Tibial nerve (tissue), 4 donors: Measurements from ENCODE around the gene CTTNBP2. TPM values are rescaled to one million over a fixed set of nuclear protein-coding genes. Genes with fewer than 3 reads are reported as not detected.

Source experiments
- DNase-seq, 2 donors: peaks; one replicate each; pipeline ENCODE4 v3.0.0-alpha.2; 2019; ENCODE audit warnings: low spot score in 2 of 2
- H3K27ac ChIP-seq, 4 donors: fragments of 200-600 bp; sonication (generic) in 3 of 4; one replicate each; pipeline ENCODE4 v1.5.1; 2017 to 2019; ENCODE audit warnings: mild to moderate bottlenecking in 1 of 4
- H3K27me3 ChIP-seq, 2 donors: fragments of 200-600 bp; sonication (generic) in 1 of 2; one replicate each; pipeline versions ENCODE4 v1.5.1 to v1.6.0; 2017 to 2019
- H3K36me3 ChIP-seq, 3 donors: fragments of 200-600 bp; sonication (generic); one replicate each; pipeline ENCODE4 v1.5.1; 2018 to 2019
- H3K4me1 ChIP-seq, 4 donors: fragments of 200-600 bp; sonication (generic) in 3 of 4; one replicate each; pipeline ENCODE4 v1.5.1; 2017 to 2019
- H3K4me3 ChIP-seq, 4 donors: fragments of 200-600 bp; sonication (generic) in 3 of 4; one replicate each; pipeline ENCODE4 v1.5.1; 2017 to 2019; ENCODE audit warnings: mild to moderate bottlenecking in 1 of 4, moderate library complexity in 1 of 4
- H3K9me3 ChIP-seq, 4 donors: fragments of 200-600 bp; sonication (generic) in 3 of 4; one replicate each; pipeline ENCODE4 v1.5.1; 2017 to 2019
- EP300 ChIP-seq, 2 donors: sonication (generic); formaldehyde crosslinking; IDR thresholded peaks; one replicate each; pipeline ENCODE4 v1.6.1; 2017; ENCODE audit warnings: antibody characterized with exemption in 2 of 2, mild to moderate bottlenecking in 1 of 2
- POLR2A ChIP-seq, 2 donors: fragments of 450-650 bp; IDR thresholded peaks; one replicate each; pipeline ENCODE4 v1.6.1; 2017; ENCODE audit warnings: antibody characterized with exemption in 2 of 2, mild to moderate bottlenecking in 2 of 2, moderate library complexity in 2 of 2
- WGBS, 2 donors: methylation state at CpG; one replicate each; pipeline ENCODE4 v1.1.5; 2018; 5-methylcytosine and 5-hydroxymethylcytosine counted together
- total RNA-seq, 4 donors: library from RNA; depleted of rRNA; stranded (reverse); fragments of >200 nt; gene quantifications; one replicate each; pipeline ENCODE4 v1.1.0, GENCODE V29; 2016
- TF ChIP-seq, protein P1 (sequence below), 5 experiments: fragments of 200-600 bp in 3 of 5; fragments of 450-650 bp in 2 of 5; sonication (generic) in 3 of 5; IDR thresholded peaks; one replicate each; pipeline ENCODE4 v1.5.1; 2016 to 2019; ENCODE audit warnings: antibody characterized with exemption in 5 of 5, mild to moderate bottlenecking in 3 of 5, moderate library complexity in 2 of 5

CTTNBP2 gene
- total RNA-seq, 4 donors from 2014 or later: 12.9 to 19.3 (median 17.1) TPM

DNA sequence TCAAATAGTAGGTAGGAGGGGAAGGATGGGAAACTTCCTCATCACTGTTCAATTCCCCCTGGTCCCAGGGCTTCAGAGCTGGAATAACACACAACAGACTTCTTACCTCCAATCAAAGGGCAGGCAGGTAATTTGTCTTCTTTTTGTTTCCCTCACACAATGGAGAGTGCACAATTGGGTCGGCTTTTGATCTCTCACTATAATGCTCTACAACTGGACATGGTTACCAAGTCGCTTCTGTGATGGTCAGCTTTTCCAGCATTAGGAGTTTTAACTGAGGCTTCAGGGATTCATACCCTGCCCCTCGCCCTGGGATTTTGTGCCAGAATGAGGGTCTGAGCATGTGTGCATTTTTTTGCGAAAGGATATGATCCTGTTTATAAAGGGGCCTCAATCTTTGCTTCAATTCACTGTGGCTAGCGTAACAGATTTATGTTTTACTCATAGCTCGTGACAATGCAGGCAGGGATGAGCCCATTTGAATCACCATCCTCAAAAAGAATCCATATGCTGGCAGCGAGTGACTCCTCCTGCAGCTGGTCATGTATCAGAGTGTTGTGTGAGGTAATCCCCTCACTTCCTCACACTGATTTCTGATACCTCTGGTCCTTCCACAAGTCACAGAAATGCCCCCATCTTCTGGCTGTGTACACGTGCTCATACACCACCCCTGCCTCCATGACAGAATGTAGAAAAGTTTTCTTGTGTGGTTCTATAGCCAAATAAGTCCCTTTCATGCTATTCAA is 189.6 kb downstream of the CTTNBP2 start:
- WGBS, 2 donors: 73 to 77% methylated on average over 8 of the region's 8 CpGs
- no peaks in the 10 kb centered on the region for H3K27me3 ChIP-seq
- H3K4me3 ChIP-seq: no peak overlapping the region
- no peak for TF ChIP-seq EP300 (IDR thresholded peaks at IDR 0.05)
- TF ChIP-seq, protein P1, sequence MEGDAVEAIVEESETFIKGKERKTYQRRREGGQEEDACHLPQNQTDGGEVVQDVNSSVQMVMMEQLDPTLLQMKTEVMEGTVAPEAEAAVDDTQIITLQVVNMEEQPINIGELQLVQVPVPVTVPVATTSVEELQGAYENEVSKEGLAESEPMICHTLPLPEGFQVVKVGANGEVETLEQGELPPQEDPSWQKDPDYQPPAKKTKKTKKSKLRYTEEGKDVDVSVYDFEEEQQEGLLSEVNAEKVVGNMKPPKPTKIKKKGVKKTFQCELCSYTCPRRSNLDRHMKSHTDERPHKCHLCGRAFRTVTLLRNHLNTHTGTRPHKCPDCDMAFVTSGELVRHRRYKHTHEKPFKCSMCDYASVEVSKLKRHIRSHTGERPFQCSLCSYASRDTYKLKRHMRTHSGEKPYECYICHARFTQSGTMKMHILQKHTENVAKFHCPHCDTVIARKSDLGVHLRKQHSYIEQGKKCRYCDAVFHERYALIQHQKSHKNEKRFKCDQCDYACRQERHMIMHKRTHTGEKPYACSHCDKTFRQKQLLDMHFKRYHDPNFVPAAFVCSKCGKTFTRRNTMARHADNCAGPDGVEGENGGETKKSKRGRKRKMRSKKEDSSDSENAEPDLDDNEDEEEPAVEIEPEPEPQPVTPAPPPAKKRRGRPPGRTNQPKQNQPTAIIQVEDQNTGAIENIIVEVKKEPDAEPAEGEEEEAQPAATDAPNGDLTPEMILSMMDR (IDR thresholded peaks at IDR 0.05): no peak
- no peak overlapping the region for H3K27ac ChIP-seq
- H3K36me3 ChIP-seq: no peaks in the 10 kb centered on the region
- no peaks in the 10 kb centered on the region for H3K9me3 ChIP-seq
- no peaks in the 10 kb centered on the region for H3K4me1 ChIP-seq
- no peak for DNase-seq

DNA sequence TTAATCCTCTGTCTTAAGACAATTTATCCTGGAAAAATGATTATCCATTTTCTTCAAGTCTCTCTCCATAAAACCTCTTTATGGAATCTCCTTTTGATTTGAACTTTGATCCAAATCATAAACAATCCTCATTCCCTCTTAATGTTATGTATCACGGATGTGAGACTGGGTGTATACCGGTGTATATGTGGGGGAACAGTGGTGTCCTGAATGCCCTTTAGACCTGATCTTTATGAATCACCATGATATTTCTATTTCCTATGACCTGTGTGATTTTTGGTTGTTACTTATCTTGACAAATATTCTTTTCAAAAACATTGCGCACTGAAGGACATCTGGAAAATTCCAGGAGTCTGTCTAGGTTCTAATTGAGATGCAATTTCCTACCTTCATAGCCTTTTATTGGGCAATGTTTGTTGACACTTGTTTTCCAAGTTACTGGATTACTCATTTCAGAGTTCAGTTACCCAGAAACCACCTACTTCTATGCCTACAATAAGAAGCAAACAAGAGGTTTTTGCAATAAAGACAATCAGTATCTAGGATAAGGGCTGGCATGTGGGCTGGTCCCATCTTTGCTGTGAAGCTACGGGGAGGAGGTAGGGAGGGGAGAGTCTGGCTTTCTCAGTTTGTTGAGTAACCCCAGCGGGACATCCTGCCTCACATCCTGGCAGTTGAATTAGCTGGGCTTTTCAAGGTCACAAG is 190.4 kb downstream of the CTTNBP2 start:
- no peak overlapping the region for H3K4me3 ChIP-seq
- H3K36me3 ChIP-seq: no peaks in the 10 kb centered on the region
- H3K9me3 ChIP-seq: no peaks in the 10 kb centered on the region
- no peak for TF ChIP-seq POLR2A (IDR thresholded peaks at IDR 0.05)
- no peak for TF ChIP-seq EP300 (IDR thresholded peaks at IDR 0.05)
- TF ChIP-seq, protein P1 (IDR thresholded peaks at IDR 0.05): no peak
- WGBS, 2 donors: 67 to 71% methylated on average over 5 of the region's 5 CpGs
- no peaks in the 10 kb centered on the region for H3K4me1 ChIP-seq
- no peak for DNase-seq
- H3K27ac ChIP-seq: no peak overlapping the region
- H3K27me3 ChIP-seq: no peaks in the 10 kb centered on the region

DNA sequence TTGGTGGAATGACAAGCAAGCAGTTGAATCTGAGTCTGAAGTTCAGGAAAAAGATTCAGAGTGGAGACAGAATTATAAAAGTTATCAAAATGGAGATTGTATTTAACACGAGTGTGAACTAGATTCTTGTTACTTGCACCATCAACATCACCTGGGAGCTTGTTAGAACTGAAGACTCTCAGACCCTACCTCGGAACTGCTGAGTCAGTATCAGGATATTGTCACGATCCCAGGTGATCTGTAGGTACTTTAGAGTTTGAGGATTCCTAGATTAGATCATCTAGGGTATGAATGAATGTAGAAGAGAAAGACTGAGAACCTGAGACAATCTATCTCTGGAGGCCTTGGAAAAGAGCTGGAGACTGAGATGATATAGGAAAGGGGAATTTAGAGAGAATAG is 194.1 kb downstream of the CTTNBP2 start:
- TF ChIP-seq POLR2A (IDR thresholded peaks at IDR 0.05): no peak
- TF ChIP-seq, protein P1 (IDR thresholded peaks at IDR 0.05): no peak
- TF ChIP-seq EP300 (IDR thresholded peaks at IDR 0.05): no peak
- WGBS, 2 donors: 84 to 87% methylated on average over 3 of the region's 3 CpGs
- DNase-seq: no peak
- H3K4me1 ChIP-seq: no peaks in the 10 kb centered on the region
- H3K27me3 ChIP-seq: no peaks in the 10 kb centered on the region
- no peak overlapping the region for H3K4me3 ChIP-seq
- H3K27ac ChIP-seq: no peak overlapping the region
- H3K36me3 ChIP-seq: no peaks in the 10 kb centered on the region
- no peaks in the 10 kb centered on the region for H3K9me3 ChIP-seq

DNA sequence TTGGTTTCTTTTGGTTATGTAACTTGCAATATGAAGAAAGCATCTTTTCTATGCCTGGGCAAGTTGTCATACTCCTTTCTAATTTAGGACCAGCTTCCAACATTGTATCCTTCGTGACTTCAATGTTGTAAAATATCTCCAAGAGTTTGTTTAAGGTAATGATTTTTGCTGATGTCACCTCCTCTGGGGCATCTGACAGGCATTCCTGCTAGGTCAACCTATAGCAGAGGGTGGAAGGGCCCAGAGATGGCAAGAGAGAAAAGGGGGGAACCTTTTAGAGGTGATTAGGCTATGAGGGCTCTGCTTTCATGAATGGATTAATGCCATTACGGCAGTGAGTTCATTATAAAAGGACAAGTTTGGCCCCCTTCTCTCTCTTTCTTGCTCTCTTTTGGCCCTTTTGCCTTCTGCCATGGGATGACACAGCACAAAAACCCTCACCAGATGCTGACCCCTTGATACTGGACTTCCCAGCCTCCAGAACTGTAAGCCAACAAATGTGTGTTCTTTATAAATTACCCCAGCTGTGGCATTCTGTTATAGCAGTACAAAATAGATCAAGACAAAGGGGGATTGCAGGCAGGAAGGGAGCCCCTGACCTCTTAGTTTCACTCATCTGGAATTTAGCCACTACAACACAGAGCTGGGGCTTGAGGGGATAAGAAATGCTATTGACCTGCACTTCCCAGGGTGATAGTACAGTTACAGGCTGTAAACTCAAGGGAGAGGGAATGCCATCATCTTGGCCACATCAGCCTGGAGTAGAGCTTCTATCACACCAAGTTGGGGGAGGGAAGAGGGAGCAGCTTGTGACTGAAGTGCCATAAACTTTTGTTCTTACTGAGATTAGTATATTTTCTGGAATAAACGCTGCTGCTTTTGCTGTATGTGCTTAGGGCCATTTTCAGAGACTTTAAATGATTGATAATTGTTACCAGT is 197.5 kb downstream of the CTTNBP2 start:
- WGBS, 2 donors: 49 to 62% methylated on average over 3 of the region's 3 CpGs
- Histone ChIP-seq H3K27me3 (no peaks in the 10 kb centered on the region), H3K36me3 (no peaks in the 10 kb centered on the region), H3K4me3 (no peak overlapping the region), H3K27ac (no peak overlapping the region), H3K4me1 (no peaks in the 10 kb centered on the region), H3K9me3 (no peaks in the 10 kb centered on the region)
- DNase-seq: no peak
- TF ChIP-seq, protein P1 (IDR thresholded peaks at IDR 0.05): no peak
- TF ChIP-seq POLR2A (IDR thresholded peaks at IDR 0.05) (no peak), EP300 (IDR thresholded peaks at IDR 0.05) (no peak)
